Measurements from ENCODE around the gene ROBO1.

DNA sequence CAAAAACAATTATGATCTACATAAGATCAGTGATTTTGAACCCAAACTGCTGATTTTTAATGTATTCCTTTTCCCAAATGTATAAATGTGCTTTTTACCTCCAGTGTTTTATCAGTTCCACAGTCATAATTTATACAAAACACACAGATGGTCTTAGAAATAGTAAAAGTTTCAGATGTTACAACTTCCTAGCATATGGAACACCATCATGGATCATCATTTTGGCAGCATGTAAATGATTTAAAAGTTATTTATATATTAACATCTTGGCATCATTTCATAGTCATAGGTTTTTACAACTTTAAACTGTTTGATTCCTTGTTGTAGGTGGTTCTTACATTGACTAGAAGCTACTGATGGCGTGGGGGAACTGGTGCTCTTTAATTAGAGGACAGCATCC lies 1025.3 kb downstream of the ROBO1 start:
- TF ChIP-seq KLF16 (CRISPR knock-in tag; IDR thresholded peaks at IDR 0.05) (no peak), CEBPB (IDR thresholded peaks at IDR 0.05; ENCODE audit: borderline replicate concordance, low read depth, low read length) (no peak), POLR2AphosphoS5 (IDR thresholded peaks at IDR 0.05; ENCODE audit: low read depth, low read length) (no peak)
- TF ChIP-seq, protein P1, sequence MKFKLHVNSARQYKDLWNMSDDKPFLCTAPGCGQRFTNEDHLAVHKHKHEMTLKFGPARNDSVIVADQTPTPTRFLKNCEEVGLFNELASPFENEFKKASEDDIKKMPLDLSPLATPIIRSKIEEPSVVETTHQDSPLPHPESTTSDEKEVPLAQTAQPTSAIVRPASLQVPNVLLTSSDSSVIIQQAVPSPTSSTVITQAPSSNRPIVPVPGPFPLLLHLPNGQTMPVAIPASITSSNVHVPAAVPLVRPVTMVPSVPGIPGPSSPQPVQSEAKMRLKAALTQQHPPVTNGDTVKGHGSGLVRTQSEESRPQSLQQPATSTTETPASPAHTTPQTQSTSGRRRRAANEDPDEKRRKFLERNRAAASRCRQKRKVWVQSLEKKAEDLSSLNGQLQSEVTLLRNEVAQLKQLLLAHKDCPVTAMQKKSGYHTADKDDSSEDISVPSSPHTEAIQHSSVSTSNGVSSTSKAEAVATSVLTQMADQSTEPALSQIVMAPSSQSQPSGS (CRISPR knock-in tag; IDR thresholded peaks at IDR 0.05): no peak
